Renal pelvis (tissue), 4 donors: ENCODE data around the gene PLCL2. TPM values are rescaled to one million over a fixed set of nuclear protein-coding genes. Genes with fewer than 3 reads are reported as not detected.

Experiments
- DNase-seq: peaks from one replicate; pipeline ENCODE4 v3.0.0-alpha.2; 2013
- polyA plus RNA-seq, 3 donors: library from polyadenylated mRNA; unstranded; fragments of 120-200 nt; gene quantifications; one replicate each; pipeline ENCODE4 v1.2.1, GENCODE V29; 2013; ENCODE audit not compliant: insufficient read length in 3 of 3

The PLCL2 gene
- polyA plus RNA-seq, 3 donors = 12.2 to 15.2 (median 13.7) TPM

DNA sequence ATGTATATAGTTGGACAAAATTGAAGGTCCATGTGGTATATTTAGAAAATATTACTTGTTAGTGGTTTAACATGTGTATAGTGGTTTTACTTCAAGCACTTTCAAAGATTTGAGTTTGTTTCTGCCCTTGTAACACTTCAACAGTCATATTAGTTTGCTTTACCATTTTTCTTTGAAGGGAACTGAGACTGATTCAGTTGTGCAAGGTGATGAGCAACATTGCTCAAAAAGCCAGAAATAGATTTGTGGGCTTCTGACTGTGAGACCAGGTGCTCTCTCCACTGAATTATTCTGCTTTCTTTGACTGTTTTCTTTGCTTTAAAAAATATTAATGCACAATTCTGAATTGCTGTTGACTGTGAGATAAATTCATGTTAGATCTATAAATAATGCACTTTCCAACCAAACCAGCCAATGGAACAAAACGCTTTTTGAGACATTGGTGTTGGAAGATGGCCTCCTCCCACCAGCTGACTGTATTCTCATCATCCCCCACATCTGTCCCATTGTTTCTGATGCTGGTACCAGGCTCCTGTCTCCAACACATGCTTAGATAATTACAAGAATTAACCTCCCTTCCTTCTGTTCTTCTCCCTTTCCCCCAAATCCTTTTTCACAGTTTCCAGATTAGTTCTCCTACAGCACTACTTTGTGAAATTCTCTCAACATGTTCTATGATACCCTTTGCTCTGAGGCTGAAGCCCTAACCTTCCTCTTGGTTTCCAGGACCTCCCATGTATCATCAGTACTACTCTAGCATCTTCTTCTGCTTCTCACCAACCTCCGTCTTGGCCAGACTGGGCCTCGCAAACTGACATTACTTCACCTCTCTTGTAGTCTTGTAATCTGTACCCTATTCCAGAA lies 27.9 kb downstream of the PLCL2 start:
- DNase-seq = no peak

DNA sequence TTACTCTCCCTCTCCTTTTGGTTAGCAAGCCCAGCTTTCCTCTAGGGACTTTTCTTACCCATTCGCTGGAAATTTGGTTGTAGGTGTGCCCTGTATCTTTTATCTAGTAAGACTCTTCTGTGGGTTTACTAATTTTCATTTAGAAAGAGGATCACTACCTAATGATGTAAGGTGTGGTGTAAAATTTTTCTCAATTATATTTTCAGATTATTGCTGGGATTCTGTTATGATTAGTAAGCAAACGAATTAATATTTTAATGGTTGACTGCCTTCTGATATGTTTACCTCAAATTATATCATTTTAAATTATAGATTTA lies 28.5 kb downstream of the PLCL2 start:
- DNase-seq = no peak

DNA sequence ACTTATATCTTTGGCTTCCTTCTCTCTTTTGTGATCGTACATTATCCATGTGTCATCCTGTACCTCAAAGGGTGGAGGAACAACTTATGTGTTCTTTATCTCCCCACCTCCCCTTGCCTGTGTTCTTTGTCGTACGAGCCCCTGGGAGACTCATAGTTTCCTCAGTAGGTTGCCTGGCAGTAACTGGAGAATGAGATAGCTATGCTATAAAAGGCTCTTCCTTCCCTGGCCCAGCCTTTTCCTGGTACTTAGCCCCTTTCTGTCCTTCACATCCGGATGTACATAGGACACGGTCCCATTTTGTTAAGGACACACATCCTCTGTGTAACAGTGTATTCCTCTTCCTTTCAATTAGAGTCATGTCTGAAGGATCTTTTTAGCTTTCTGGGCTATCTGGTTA lies 32.1 kb downstream of the PLCL2 start:
- DNase-seq = peak; percentile 21

DNA sequence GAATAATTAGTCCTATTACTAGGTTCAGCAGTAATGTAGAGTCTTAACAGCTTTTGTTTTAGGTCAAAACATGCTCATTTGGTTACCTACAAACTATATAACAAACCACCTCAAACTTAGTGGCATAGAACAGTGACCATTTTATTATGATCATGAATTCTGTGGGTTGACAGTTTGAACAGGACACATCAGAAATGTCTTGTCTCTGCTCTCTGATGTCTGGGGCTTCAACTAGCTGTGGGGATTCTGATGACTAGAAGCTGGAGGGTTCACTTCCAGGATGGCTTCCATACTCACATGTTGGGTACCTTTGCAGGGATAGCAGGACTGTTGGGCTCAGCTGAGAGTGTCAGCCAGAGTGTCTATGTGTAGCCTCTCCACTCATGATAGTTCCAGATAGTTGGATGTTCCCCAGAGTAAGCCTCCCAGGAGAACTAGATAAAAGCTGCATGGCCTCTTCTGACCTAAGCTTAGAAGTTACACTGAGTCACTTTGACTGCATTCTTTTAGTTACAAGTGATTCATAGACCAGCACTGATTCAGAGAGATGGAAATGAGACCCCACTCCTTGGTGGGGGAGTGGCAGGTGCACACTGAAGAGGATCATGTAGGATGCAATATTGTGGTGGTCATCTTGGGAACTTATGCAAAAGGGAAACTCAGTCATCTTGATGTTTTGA lies 32.6 kb downstream of the PLCL2 start:
- DNase-seq = no peak

DNA sequence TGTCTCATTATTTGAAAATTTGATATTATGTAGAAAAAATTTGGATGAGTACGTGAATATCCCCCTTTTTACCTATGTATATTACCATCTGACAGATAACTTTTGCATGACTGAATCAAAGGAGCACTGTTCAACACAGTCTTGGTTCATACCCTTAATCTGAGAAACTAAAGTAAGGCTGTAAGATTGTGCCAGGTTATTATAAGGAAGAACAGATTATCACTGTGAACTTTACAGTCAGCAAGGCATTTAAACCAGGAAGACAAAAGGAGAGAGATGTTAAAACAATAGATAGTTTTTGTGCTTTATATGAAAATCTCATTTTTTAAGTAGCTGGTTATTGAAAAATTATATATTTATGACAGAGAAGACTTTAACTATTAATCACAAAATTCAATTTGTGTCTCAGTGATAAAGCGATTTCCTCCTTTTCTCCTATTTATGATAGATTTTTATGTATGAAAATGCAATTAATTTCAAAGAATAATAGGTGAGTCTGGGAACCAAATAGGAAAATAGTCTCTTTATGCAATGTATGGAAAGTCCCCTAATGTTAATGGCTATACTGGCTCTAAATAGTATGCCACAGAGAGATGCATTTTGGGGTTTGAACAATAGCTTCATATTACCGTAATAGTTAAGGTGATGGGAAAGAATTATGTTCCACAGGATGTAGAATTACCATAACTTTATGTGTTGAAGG lies 33.4 kb downstream of the PLCL2 start:
- no peak for DNase-seq

DNA sequence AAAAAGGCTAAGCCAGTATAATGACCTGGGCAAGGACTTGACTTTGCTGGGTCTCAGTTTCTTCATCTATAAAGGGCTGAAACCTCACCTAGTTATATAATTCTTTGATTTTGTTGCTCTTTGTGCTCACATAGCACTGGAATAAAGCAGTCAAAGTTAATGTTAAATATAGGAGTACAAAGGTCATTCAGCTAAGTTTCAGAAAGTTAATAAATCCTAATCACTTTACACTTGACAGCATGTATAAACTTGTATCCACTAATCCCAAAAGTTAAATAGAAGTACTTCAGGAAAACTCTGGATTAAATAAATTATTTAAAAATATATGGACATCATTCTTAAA lies 33.9 kb downstream of the PLCL2 start:
- DNase-seq = no peak

DNA sequence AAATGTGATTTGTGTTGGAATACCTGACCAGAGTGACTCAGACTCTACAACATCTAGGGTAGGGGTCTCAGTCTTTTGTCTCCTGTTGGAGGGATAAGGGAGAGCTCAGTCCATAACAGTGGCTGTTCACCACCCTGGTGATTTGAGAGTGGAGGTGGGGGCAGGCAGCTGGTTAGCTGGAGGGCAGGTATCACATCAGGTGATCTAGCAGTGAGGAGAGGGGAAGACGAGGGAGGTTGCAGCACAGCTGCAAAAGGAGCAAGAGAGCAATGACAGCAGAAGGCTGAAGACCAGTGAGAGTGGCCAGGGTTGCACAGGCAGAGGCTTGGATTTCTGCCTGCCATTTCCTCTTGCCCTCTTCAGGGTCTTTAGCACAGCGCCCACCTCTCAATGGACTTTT lies 38.4 kb downstream of the PLCL2 start:
- no peak for DNase-seq

DNA sequence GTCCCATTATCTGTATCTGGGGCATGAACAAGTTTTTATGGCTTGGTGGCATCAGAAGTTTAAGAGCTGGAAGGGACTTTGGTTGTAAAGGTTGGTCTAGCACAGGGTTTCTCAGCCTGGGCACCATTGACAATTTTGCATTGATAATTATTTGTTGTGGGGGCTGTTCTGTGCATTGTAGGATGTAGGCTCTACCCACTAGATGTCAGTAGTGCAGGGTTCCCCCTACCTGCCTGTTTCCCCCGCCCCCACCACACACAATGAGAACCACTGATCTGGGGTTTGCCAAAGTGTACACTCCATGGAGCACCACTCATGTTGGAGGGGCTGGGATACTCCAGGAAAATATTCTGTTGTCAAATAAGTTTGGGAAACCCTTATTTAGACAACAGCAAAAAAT lies 42.7 kb downstream of the PLCL2 start:
- DNase-seq = no peak

DNA sequence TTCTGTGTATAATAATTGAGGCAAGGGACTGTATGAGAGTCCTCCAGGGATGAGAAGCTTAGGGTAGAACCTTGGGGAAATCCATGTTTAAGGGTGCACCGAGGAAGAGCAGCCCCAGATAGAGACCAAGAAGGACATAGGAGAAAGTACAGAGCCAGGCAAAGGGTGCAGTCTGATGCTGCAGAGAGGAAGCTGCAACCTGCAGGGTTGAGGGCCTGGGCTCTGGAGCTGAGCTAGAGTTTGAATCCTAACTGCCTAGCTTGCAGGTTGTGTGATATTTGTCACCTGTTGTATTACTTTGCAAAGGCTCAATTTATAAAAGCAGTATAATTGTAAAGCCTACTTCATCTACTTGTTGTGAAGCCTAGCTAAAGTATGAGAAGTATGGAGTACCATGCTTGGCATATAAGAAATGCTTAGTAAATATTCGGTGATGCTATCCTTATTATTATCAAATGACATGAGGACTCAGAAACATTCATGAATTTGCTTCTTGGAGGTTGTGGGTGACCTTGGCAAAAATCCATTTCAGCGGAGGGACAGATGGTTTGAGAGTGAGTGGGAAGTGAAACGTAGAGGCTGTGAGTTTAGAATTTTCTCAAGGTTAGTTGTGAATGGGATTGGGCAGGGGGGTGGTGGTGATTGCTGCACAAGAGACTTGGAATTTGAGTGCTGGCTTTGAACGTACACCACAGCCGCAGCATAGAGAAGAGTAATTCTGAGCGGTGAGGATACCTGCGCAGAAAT lies 43.8 kb downstream of the PLCL2 start:
- DNase-seq = no peak

DNA sequence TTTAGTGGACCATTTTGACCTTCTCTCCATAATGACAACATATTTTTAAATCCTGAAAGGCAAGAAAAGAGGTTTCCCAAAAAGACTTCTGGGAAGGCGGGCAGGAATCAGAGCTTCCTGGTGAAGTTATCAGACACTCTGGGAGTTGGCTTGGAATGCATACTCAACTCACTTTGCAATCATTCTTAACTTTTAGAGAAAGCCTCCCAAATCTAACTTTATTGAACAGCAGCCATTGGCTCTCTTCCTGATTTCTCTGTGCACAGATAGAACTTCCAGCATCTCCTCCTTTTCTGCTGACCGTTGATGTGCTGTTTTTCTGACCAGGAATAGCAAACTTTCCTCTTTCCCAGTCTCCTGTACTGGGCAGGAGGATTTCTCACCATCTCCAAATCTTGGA lies 44.6 kb downstream of the PLCL2 start:
- DNase-seq = no peak

DNA sequence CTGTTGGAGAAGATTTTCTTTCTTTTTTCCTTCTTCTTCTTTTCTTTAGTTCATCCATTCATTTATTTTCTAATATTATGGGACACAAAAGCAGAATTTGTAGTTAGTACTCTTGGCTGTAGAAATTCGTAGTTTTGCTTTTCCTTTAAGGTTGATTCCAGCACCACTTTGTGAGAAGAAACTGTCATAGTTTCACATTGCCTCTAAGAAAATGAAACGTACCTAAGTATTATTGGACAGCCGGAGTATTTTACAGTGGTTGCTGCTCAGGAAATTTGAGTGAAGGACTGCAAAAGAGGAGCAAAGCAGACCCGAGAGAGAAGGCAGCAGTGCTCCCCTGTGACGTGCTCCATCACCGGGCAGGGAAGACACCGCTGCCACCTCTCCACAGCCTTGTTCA lies 48.1 kb downstream of the PLCL2 start:
- DNase-seq = no peak

DNA sequence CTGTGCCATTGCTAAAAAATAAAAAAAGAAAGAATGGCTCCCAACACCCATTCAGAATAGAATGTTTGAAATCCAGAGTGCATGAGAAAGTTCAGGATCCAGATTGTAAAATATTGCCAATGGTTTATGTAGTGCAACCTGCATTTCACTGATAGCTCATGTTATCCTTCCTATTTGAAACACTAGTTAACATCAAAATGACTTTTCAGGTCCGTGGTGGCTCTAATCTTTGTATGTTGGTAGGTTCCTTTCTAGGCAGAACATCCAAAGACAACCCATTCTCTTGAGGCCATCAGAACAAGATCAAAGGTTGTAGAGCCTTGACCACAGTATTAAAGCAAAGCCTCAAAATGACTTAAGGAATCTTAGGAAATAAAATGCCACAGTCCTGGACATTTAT lies 51.0 kb downstream of the PLCL2 start:
- DNase-seq = no peak

DNA sequence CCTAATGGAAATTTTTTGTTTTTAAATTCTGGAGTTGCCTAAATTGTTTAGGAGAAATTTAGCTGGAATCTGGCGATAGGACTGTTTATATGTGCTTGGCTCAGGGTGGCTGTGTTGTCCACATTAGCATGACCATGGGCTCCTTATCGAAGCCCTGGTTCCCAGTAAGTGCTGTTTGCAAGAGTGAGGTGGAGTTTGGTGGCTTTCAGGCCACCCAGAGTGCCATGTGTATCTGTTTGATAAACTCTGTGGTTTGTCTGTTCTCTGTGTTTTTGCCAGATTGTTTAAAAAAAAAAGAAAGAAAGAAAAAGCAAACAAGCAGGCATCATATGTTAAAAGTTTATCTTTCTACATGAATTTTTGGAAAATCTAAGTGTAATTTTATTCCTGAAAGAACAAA lies 51.5 kb downstream of the PLCL2 start:
- no peak for DNase-seq

DNA sequence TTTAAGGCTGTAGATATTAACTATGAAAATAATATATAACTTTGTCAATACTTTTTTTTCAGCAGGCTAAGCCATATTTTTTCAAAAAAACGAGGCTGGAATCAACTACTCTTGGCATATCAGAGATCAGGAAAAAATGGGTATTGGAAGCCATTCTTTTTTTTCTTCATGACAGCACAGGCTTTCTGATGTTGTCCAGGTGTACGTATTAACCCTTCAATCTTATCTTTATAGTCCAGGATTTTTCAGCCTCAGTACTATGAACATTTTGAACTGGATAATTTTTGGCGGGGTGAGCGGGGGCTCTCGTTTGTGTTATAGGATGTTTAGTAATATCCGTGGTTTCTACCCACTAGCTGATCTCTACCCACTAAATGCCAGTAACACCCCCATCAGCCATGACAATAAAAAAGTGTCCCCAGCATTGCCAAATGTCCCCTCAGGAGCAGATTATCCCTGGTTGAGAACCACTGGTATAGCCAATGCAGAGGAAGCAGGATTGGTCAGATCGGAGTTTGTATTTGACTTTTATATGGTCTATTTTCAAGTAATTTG lies 52.0 kb downstream of the PLCL2 start:
- DNase-seq = no peak

DNA sequence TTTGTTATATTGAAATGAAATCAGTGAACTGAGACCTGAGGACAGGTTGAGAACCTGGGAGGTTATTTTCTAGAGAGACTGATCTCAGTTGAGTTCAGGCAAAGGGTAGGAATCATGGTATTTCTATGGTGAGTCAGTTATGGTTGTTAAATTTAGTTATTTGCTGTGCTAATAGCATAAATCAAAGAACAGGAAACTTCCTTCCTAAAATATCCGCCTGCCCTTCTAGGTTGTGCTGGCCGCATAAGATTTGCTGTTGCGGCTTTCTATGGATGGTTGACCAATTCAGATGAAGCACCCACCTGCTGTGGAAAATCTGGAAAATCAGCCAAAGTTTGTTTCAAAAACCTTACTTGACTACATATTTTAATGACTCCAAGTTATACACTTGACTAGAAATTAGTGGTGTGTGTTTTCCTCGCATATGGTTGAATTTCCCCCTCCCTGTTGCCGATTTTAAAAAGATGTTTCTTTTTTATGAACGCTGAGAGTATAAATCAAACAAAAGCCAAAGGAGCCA lies 52.6 kb downstream of the PLCL2 start:
- peak; percentile 16 for DNase-seq

DNA sequence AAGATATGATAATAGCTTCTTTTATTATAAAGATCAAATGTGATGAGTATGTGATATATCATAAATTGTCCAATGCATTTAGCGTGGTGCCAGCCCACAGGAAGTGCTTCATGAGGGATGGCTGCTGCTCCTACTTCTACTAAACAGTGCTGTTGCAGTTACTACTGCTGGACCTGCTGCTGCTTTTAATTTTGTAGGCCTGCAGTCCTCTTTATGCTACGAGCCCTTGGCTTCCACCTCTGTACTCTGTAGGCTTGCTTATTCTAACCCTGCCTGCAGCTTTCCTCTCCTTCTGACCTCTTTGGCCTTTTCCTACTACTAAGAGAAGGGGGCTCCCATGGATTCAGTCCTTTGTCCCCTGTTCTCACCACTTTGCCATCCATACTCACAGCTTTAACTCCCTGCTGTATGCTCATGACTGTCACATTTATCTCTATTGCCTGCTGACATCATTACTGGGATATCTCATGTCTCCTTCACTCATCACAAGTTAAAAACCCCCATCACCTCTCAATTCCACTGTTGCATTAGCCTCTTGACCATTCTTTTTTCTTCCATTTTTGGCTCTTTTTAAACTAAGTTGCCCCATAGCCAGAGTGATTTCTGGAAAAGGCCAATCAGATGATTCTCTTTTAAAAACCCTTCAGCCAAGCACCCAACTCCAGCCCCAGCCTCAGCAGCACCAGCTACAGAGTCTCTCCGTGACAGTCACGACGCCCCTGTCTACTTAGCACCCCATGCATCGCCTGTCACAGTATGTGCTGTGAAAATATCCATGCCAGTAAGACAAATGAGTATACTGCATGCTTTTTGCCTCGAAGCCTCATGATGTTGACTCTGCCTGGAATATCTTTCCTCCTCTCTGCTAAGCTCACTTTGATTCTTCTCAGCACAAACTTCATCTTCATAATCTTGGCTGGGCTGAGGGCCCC lies 56.3 kb downstream of the PLCL2 start:
- DNase-seq = no peak

DNA sequence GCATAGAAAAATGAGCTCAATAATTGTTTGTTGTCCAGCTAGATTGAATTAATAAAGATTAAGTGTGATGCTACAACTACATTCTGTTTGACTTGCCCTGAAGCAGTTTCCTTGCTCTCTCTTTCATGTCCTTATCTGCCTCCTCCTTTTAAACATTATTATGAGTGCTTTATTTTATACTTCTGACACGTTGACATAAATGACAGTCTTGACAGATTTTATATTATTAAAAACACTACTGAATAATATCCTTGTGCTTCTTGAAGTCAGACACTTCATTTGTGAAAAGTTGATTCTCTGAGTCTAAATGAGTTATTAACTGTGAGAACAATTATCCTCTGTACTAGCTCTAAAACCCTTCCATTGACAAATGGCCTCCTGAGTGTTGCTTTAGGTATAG lies 58.2 kb downstream of the PLCL2 start:
- DNase-seq = no peak

DNA sequence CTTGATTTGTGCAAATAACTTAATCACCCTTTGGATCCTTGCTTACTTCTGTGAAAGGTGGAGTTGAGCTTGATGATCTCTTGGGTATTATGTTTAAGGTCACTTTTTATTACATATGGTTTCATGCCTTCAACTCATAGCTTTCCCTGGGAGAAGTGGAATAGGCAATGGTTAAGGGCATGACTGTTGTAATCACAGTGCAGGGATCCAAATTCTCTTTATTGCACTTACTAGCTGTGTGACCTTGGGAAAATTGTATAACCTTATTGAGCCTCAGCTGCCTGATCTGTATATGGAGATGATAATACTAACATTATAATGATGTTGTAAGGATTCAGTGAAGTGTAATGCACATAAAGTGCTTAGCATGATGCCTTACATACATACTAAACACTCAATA lies 59.1 kb downstream of the PLCL2 start:
- DNase-seq = no peak

DNA sequence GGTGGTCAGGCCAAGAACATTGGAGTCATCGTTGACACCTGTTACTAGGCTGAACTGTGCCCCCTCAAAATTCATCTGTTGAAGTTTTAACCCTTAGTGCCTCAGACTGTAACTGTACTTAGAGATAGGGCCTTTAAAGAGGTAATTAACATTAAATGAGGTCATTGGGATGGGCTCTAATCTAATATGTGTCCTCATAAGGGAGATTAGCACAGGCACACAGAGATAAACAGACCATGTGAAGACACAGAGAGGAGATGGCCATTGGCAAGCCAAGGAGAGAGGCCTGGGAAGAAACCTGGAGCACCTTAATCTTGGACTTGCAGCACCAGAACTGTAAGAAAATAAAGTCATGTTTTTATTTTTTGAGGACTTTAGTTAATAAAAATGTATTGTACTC lies 59.6 kb downstream of the PLCL2 start:
- no peak for DNase-seq

DNA sequence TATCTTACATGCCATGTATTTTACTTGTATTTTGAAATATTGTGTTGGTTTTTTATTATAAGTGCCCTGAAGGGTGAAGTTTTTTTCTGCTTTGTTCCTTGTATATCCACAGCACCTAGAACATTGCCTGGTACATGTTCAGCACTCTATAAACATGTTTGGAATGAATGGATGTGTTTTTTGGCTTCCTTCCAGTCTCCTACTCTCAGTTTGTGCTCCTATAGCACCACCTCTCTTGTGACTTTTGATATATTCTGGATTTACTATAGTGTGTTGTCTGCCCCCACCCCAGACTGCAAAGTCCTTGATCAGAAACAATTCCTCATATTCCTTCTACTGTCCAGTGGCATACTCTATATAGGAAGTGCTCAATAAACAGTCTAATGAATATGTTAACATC lies 60.6 kb downstream of the PLCL2 start:
- no peak for DNase-seq

DNA sequence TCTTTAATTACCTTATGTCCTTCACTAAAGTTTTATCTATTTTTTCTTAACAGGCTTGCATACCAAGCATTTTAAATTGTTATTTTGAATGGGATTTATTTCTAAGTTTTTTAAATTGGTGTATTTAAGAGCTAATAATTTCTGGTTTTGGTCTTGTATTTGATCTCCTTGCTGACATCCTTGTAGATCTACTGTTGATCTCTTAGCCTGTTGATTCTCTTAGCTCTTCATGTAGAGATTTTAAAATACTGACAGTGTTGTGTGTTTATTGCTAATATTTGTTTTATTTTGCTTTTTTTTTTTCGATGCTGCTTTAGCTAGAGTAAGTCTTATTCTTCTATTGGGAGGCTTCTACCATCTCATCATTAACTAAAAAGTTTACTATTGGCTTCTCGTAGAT lies 65.5 kb downstream of the PLCL2 start:
- no peak for DNase-seq
